ENCODE measurements around the gene CCDC57.

Gene CCDC57

DNA sequence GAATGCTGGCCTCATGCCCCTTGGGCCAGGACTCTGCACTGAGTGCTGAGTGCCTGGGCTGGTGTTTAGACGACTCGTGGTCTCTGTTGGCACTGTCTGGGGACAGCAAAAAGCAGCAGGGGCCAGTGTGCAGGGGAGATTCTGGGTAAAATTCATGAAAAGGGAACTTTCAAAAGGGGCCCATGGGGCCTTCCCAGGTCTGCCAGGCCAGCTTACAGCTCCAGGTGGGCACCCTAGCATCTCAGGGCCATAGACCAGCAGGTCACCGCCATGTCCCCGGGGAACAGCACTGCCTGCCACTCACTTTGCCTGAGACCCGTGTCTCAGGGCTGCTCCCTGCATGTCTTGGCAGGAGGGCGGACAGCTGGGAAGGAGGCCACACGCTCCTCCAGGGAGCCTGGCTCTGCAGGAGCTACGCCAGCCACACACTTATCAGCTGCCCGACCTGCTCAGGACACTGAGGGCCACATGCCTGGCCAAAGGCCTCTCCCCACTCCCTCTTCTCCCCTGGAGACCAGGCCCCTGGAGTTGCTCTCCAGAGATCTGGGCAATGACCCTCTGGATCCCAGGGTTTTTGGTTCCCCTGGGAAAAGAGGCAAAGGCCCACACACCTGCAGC is 105.8 kb downstream of the CCDC57 start:
- Mint-ChIP-seq H3K4me3 (peak overlapping the region; percentile 79), H3K36me3 (ENCODE audit: low read depth) (peaks cover 1% of the 10 kb centered on the region), H3K27me3 (no peaks in the 10 kb centered on the region), H3K9me3 (no peaks in the 10 kb centered on the region), H3K4me1 (ENCODE audit: low read depth) (peaks cover 31% of the 10 kb centered on the region), H3K27ac (peak overlapping the region; percentile 92)
- intact Hi-C loops (cut with micrococcal nuclease), result loop anchor here (10.0 kb wide), 1 partner anchor 72 kb away; the partner anchor contains the start of genes DCXR and RAC3

DNA sequence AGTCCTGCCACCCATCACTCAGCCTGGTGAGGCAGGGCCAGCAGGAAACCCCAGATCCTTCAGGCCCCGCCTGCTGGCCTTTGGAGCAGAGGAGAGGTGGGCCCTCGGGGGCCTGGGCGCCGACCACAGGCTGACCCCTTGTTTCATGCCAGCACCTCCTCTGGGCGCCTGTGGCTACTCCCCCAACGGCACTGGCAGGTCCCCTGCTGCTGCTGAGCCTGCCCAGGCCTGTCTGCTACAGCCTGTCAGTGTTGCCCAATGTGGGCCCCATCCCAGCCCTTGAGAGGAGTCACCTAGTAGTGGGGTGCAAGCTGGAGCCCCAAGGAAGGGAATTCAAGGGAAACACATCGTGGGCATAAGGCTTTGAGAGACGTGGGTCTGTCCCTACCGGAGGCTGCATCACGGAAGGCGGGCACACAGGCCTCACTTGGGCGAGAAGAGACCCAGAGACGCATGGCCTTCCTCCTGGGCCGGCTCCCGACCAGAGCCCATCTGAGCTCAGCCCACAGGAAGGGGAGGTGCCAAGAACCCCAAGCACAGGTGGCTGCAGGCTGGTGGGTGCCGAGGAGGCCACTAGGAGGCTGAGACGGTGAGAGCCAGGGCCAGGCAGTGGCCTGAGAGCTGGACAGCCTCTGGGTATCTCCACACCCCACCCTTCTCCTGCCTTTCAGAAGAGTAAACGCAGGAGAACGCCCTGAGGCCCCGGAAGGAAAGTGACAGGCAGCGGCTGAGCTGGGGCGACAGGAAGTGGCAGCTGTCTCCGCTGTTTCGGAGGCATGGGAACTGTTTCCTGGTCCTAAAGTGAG is 106.6 kb downstream of the CCDC57 start:
- H3K27me3 Mint-ChIP-seq, result no peaks in the 10 kb centered on the region
- H3K27ac Mint-ChIP-seq, result peak overlapping the region; percentile 92
- intact Hi-C loops (cut with micrococcal nuclease), result loop anchor here (10.0 kb wide), 1 partner anchor 71 kb away; the partner anchor contains the start of genes DCXR and RAC3
- no peaks in the 10 kb centered on the region for H3K9me3 Mint-ChIP-seq
- peak overlapping the region; percentile 79 for H3K4me3 Mint-ChIP-seq
- H3K36me3 Mint-ChIP-seq (ENCODE audit: low read depth), result peaks cover 9% of the 10 kb centered on the region
- H3K4me1 Mint-ChIP-seq (ENCODE audit: low read depth), result peaks cover 31% of the 10 kb centered on the region

GRCh38 chr17:82105417-82105881 is 107.2 kb downstream of the CCDC57 start:
- peaks cover 32% of the 10 kb centered on the region for H3K4me1 Mint-ChIP-seq (ENCODE audit: low read depth)
- peak overlapping the region; percentile 92 for H3K27ac Mint-ChIP-seq
- H3K36me3 Mint-ChIP-seq (ENCODE audit: low read depth), result peaks cover 12% of the 10 kb centered on the region
- intact Hi-C loops (cut with micrococcal nuclease), result loop anchor here (10.0 kb wide), 1 partner anchor 71 kb away; the partner anchor contains the start of genes DCXR and RAC3
- no peaks in the 10 kb centered on the region for H3K27me3 Mint-ChIP-seq
- H3K4me3 Mint-ChIP-seq, result peak overlapping the region; percentile 79
- no peaks in the 10 kb centered on the region for H3K9me3 Mint-ChIP-seq

DNA sequence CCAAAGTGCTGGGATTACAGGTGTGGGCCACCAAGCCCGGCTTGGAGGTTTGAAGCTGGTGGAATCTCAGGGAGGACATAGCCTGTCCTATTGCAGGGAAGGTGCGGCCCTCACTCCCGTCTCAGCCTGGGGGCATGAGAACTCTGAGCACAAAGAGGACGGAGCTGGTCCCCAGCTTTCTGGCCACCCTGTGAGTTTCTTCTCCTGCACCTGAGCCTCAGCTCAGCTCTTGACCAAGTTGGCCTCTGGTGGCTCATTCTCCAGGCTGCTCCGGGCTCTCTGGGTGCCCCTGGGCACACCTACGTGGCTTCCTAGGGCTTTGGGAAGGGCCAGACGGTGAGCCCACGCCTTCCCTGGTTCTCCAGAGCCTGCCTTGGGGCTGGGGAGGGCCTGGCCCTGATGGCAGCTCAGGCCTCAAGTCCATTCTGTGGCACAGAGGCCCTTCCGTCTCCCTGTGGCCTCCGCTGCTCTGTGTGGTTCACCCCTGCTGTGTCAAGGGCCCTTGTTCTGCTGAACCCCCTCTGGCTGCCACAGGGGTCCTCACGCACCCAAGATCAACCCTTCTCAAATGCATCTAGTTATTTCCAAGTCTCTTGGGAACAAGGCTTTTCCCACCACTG is 107.7 kb downstream of the CCDC57 start:
- H3K27ac Mint-ChIP-seq, result peak overlapping the region; percentile 92
- intact Hi-C loops (cut with micrococcal nuclease), result loop anchor here (10.0 kb wide), 1 partner anchor 70 kb away; the partner anchor contains the start of genes DCXR and RAC3
- H3K4me3 Mint-ChIP-seq, result no peak overlapping the region
- H3K36me3 Mint-ChIP-seq (ENCODE audit: low read depth), result peaks cover 12% of the 10 kb centered on the region
- peaks cover 37% of the 10 kb centered on the region for H3K4me1 Mint-ChIP-seq (ENCODE audit: low read depth)
- no peaks in the 10 kb centered on the region for H3K27me3 Mint-ChIP-seq
- H3K9me3 Mint-ChIP-seq, result no peaks in the 10 kb centered on the region

- peaks cover 45% of the 10 kb centered on the region for H3K4me1 Mint-ChIP-seq (ENCODE audit: low read depth)
- H3K4me3 Mint-ChIP-seq, result no peak overlapping the region
- H3K27ac Mint-ChIP-seq, result peak overlapping the region; percentile 69
- H3K36me3 Mint-ChIP-seq (ENCODE audit: low read depth), result peaks cover 12% of the 10 kb centered on the region
- H3K27me3 Mint-ChIP-seq, result peaks cover 3% of the 10 kb centered on the region
- intact Hi-C loops (cut with micrococcal nuclease), result loop anchor here (10.0 kb wide), 1 partner anchor 69 kb away; the partner anchor contains the start of genes DCXR and RAC3
- H3K9me3 Mint-ChIP-seq, result no peaks in the 10 kb centered on the region
Measured at GRCh38 chr17:82103553-82104451, 108.8 kb downstream of the CCDC57 start.

- H3K36me3 Mint-ChIP-seq (ENCODE audit: low read depth), result peaks cover 18% of the 10 kb centered on the region
- H3K4me3 Mint-ChIP-seq, result no peak overlapping the region
- intact Hi-C loops (cut with micrococcal nuclease), result loop anchor here (10.0 kb wide), 1 partner anchor 67 kb away; the partner anchor contains the start of genes DCXR and RAC3
- peaks cover 41% of the 10 kb centered on the region for H3K4me1 Mint-ChIP-seq (ENCODE audit: low read depth)
- H3K9me3 Mint-ChIP-seq, result no peaks in the 10 kb centered on the region
- peak overlapping the region; percentile 69 for H3K27ac Mint-ChIP-seq
- H3K27me3 Mint-ChIP-seq, result peaks cover 3% of the 10 kb centered on the region
Measured at GRCh38 chr17:82101767-82102679, 110.6 kb downstream of the CCDC57 start.

GRCh38 chr17:82101301-82101715 is 111.3 kb downstream of the CCDC57 start:
- Mint-ChIP-seq H3K27ac (no peak overlapping the region), H3K36me3 (ENCODE audit: low read depth) (peaks cover 24% of the 10 kb centered on the region), H3K4me3 (no peak overlapping the region), H3K27me3 (peaks cover 5% of the 10 kb centered on the region), H3K9me3 (no peaks in the 10 kb centered on the region), H3K4me1 (ENCODE audit: low read depth) (peaks cover 41% of the 10 kb centered on the region)
- intact Hi-C loops (cut with micrococcal nuclease), result loop anchor here (10.0 kb wide), 1 partner anchor 67 kb away; the partner anchor contains the start of genes DCXR and RAC3

GRCh38 chr17:82100502-82101298 is 111.9 kb downstream of the CCDC57 start:
- H3K36me3 Mint-ChIP-seq (ENCODE audit: low read depth), result peaks cover 30% of the 10 kb centered on the region
- H3K4me1 Mint-ChIP-seq (ENCODE audit: low read depth), result peaks cover 41% of the 10 kb centered on the region
- peaks cover 5% of the 10 kb centered on the region for H3K27me3 Mint-ChIP-seq
- intact Hi-C loops (cut with micrococcal nuclease), result loop anchor here (10.0 kb wide), 1 partner anchor 66 kb away; the partner anchor contains the start of genes DCXR and RAC3
- H3K9me3 Mint-ChIP-seq, result no peaks in the 10 kb centered on the region
- H3K27ac Mint-ChIP-seq, result no peak overlapping the region
- no peak overlapping the region for H3K4me3 Mint-ChIP-seq

DNA sequence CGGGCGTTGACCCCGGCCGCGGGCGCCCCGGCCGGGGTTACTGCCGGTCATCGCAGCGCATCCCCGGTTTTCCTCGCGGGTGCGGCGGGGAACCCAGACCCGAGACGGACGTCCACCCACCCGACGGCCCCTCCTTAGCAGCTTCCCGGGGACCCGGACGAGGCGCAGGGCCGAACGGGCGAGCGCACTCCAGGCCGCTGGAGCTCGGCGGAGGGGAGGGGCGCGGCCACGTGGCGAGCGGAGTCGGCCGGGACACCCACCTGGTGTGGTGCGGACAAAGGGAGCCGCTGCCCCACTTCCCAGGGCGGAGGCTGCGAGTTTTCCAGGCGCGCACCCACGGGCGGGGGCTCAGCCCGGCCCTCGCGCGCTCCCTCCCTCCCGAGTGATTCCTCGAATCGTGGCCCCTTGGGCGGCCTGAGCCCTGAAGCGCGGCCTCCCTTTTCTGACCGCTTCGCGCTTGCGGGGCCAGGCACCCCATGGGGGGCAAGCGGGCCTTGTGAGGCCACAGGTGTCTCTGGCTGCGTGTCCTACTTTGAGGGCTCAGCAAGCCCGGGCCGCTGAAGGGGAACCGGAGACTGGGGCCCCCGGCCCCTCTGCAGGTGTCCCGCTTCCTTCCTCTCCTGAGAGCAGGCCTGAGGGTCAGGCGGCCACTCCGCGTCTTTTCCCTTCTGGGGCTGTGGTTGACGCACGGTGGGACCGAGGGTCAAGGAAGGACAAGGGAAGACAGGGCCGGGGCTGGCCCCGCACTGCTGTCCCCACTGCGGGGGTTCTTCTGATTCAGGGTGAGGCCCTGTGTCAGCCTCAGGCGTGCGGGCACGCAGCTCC is 113.5 kb downstream of the CCDC57 start:
- Mint-ChIP-seq H3K9me3 (no peaks in the 10 kb centered on the region), H3K36me3 (ENCODE audit: low read depth) (peaks cover 45% of the 10 kb centered on the region), H3K4me1 (ENCODE audit: low read depth) (peaks cover 39% of the 10 kb centered on the region), H3K4me3 (peak overlapping the region; percentile 81), H3K27ac (peak overlapping the region; percentile 91), H3K27me3 (peaks cover 5% of the 10 kb centered on the region)
- intact Hi-C loops (cut with micrococcal nuclease), result no loop called here

DNA sequence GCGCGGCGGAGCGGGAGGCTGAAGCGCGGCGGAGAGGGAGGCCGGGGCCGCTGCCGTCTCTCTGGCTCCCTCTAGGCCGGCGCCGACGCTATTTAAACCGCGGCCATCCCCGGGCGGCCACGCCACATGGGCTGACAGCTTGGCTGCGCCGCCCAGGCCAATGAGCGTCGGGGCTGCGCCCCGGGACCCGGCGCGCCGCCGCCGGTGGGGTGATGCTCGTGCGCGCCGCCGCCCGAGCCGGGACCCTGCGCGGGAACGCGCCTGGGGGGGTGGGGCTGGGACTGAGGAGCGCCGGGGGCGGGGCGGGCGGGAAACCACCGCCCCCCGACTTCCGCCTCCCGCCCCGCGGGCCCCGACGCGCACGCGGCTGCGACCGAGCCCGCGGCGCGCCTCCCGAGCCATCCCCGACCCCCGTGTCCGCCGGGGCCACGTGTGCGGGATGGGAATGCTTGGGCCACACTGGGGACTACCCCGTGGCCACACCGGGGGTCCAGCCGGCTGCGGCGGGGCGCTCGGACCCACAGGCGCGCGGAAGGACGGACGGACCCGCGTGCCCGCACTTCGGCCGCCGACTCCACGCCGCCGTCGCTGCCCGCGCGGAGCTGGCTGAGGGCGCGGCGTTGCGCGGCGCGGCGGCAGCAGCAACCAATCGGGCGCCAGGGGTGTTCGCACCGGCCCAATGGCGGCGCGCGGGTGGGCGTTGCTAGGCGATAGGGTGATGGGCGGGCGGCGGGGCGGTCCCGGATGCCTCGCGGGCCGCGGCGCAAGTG is 114.3 kb downstream of the CCDC57 start, which contains the start of gene FASN:
TSS of gene FASN (minus strand) at position 68 of the 770 bp plus-strand sequence. CDS start 1,791 bp downstream, outside the sequence.
- Mint-ChIP-seq H3K9me3 (no peaks in the 10 kb centered on the region), H3K27ac (peak within 1 kb of the TSS; percentile 91), H3K4me3 (peak within 1 kb of the TSS; percentile 83), H3K4me1 (ENCODE audit: low read depth) (peaks cover 39% of the 10 kb centered on the region), H3K36me3 (ENCODE audit: low read depth) (peaks cover 53% of the 10 kb centered on the region), H3K27me3 (peaks cover 5% of the 10 kb centered on the region)
- intact Hi-C loops (cut with micrococcal nuclease), result no loop called here
